ENCODE measurements around the gene PAGR1. TPM values are rescaled to one million over a fixed set of nuclear protein-coding genes. Genes with fewer than 3 reads are reported as not detected.

The PAGR1 gene
- total and polyA plus RNA-seq, 2 of the 13 experiments (the other 11 are each of a cell fraction or from before 2014, with no cell fraction given) = 9.8 to 66.4 TPM

DNA sequence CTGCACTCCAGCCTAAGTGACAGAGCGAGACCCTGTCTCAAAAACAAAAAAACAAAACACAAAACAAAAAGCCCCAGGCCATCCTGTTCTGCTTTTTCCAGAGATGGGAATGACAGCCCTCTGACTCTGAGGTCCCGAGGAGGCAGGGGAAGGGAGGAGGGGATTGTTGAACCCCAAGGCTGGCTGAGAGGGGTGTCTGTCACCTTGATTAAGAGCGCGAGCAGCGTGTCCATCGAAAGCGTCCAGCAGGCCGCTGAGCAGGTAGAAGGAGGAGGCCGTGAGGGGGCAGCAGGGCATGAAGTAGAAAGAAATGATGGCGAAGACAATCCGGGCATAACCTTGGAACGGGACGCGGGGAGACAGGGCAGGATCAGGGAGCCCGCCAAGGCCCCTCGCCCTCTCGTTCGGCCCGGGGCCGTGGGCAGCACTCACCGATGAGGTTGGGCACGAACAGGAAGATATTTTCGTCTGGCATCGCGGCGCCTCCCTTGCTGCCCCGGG lies 46.5 kb downstream of the PAGR1 start (continued):
- TF ChIP-seq ZBTB4 (CRISPR knock-in tag; IDR thresholded peaks at IDR 0.05; ENCODE audit: borderline replicate concordance) = no peak
- TF ChIP-seq NCOA5 (CRISPR knock-in tag; IDR thresholded peaks at IDR 0.05) = no peak
- TF ChIP-seq ZNF598 (CRISPR knock-in tag; IDR thresholded peaks at IDR 0.05; ENCODE audit: borderline replicate concordance) = no peak
- TF ChIP-seq, protein P1, sequence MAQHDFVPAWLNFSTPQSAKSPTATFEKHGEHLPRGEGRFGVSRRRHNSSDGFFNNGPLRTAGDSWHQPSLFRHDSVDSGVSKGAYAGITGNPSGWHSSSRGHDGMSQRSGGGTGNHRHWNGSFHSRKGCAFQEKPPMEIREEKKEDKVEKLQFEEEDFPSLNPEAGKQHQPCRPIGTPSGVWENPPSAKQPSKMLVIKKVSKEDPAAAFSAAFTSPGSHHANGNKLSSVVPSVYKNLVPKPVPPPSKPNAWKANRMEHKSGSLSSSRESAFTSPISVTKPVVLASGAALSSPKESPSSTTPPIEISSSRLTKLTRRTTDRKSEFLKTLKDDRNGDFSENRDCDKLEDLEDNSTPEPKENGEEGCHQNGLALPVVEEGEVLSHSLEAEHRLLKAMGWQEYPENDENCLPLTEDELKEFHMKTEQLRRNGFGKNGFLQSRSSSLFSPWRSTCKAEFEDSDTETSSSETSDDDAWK (CRISPR knock-in tag; IDR thresholded peaks at IDR 0.05) = no peak
- TF ChIP-seq ZNF496 (CRISPR knock-in tag; IDR thresholded peaks at IDR 0.05; ENCODE audit: insufficient replicate concordance) = no peak
- TF ChIP-seq SNRNP70 (IDR thresholded peaks at IDR 0.05; ENCODE audit: low read depth, low read length) = no peak
- TF ChIP-seq NR2F1 (CRISPR knock-in tag; IDR thresholded peaks at IDR 0.05) = no peak
- TF ChIP-seq HOXD1 (CRISPR knock-in tag; IDR thresholded peaks at IDR 0.05) = no peak
- peak; percentile 37; the same call in 1 of the 2 replicates for TF ChIP-seq CAMTA2 (CRISPR knock-in tag; IDR thresholded peaks at IDR 0.05; ENCODE audit: borderline replicate concordance)
- TF ChIP-seq ZNF343 (CRISPR knock-in tag; IDR thresholded peaks at IDR 0.05) = no peak
- TF ChIP-seq RARG (CRISPR knock-in tag; IDR thresholded peaks at IDR 0.05; ENCODE audit: low read depth) = no peak
- TF ChIP-seq ZNF143 (CRISPR knock-in tag; IDR thresholded peaks at IDR 0.05) = no peak
- TF ChIP-seq NFKB2 (CRISPR knock-in tag; IDR thresholded peaks at IDR 0.05; ENCODE audit: borderline replicate concordance) = peak; percentile 66; the same call in 1 of the 2 replicates
- no peak; the same call in 1 of the 2 replicates for TF ChIP-seq ZNF251 (CRISPR knock-in tag; IDR thresholded peaks at IDR 0.05)
- no peak for TF ChIP-seq ZSCAN29 (CRISPR knock-in tag; conservative IDR thresholded peaks at IDR 0.05)
- TF ChIP-seq ATF1 (CRISPR knock-in tag; IDR thresholded peaks at IDR 0.05) = no peak
- TF ChIP-seq ZNF180 (CRISPR knock-in tag; IDR thresholded peaks at IDR 0.05; ENCODE audit: borderline replicate concordance, low read depth) = no peak
- TF ChIP-seq, protein P2, sequence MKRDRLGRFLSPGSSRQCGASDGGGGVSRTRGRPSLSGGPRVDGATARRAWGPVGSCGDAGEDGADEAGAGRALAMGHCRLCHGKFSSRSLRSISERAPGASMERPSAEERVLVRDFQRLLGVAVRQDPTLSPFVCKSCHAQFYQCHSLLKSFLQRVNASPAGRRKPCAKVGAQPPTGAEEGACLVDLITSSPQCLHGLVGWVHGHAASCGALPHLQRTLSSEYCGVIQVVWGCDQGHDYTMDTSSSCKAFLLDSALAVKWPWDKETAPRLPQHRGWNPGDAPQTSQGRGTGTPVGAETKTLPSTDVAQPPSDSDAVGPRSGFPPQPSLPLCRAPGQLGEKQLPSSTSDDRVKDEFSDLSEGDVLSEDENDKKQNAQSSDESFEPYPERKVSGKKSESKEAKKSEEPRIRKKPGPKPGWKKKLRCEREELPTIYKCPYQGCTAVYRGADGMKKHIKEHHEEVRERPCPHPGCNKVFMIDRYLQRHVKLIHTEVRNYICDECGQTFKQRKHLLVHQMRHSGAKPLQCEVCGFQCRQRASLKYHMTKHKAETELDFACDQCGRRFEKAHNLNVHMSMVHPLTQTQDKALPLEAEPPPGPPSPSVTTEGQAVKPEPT (CRISPR knock-in tag; IDR thresholded peaks at IDR 0.05; ENCODE audit: low read depth) = no peak
- no peak for TF ChIP-seq SOX13 (IDR thresholded peaks at IDR 0.05)
- TF ChIP-seq SOX13 (CRISPR knock-in tag; conservative IDR thresholded peaks at IDR 0.05 in 1 of 2, IDR thresholded peaks at IDR 0.05 in 1 of 2) = no peak
- no peak for TF ChIP-seq SPEN (CRISPR knock-in tag; IDR thresholded peaks at IDR 0.05; ENCODE audit: low read depth)
- TF ChIP-seq ZMAT3 (CRISPR knock-in tag; conservative IDR thresholded peaks at IDR 0.05) = no peak; the same call in 1 of the 2 replicates
- TF ChIP-seq MEIS2 (CRISPR knock-in tag; IDR thresholded peaks at IDR 0.05) = no peak
- no peak for TF ChIP-seq ZBTB20 (CRISPR knock-in tag; IDR thresholded peaks at IDR 0.05; ENCODE audit: borderline replicate concordance, low read depth)
- no peak for TF ChIP-seq SAP130 (CRISPR knock-in tag; IDR thresholded peaks at IDR 0.05; ENCODE audit: low read depth)
- no peak; the same call in 1 of the 2 replicates for TF ChIP-seq ZNF605 (CRISPR knock-in tag; IDR thresholded peaks at IDR 0.05)

Data from HepG2 (cell line).